ENCODE results near the gene MTERF2.

The MTERF2 gene

DNA sequence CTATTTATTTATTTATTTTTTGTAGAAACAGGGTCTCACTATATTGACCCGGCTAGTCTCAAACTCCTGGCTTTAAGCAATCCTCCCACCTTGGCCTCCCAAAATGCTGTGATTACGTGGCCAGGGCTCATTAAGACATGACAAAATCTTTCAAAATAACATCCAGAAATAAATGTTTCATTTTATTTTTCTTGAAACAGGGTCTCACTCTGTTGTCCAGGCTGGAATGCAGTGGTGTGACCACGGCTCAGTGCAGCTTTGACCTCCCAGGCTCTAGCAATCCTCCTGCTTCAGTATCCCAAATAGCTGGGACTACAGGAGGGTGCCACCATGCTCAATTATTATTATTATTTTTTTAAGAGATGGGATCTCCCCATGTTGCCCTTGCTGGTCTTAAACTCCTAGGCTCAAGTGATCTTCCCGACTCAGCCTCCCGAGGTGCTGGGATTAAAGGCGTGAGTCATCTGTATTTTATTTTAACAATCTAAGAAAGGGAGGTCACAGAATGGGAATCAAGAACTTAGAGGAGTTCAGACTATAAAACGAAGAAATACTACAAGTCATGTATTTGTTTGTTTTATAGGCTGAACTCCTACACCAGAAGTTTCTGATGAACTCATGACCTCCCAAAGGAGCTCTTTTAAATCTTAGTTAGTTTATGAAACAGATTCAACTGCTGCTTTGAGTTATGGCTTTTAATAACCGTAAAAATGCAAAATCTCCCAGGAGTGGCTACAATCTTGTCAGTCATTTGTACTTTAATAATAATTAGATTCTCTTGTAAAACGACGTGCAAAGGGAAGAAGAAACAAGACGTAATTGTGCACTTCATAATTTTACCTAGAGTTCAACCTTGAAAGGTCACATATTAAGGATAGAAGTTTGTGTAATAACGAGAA, 33.3 kb downstream of the MTERF2 start:
- no peak for DNase-seq

- no peak for DNase-seq
These were observed 36.4 kb downstream of the MTERF2 start for GRCh38 chr12:106950591-106950990.

DNA sequence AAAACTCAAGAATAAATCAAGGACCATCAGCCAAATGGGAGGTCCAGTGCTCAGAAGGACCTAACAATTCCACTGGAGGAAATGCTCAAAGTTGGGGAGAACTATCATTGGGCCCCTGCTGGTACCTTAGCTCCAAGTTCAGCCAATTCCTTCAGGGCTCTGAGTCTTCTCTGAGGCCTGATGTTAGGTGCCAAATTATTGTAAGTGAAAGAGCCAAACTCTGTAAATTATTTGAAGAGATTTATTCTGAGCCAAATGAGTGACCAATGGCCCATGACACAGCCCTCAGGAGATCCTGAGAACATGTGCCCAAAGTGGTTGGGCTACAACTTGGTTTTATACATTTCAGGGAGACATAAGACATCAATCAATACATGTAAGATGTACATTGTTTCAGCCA, 39.5 kb downstream of the MTERF2 start:
- DNase-seq = no peak

DNA sequence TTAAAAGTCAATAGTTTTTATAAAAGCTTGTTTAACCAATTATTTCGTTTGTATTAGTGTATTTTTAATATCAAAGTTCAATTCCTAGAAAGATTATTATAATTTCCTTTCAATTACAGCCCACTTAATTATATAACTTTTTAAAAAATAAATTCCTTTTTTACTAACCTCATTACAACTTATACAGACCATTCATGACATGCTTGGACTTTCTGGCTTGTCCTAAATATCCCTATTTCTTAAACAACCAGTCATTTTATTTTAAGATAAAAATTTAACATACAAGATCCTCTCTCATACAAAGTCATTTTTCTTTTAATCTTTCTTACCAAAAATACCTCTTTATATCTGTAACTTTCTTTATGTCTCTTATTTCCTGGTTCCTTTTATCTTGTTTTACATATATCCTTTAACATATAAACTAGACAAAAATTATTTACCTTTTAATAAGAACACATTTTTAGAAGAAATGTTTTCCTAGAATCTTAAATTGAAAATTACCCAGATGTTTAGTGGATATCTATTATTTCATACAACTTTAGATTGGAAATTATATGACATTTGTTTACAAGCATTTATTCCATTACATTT, 41.6 kb downstream of the MTERF2 start:
- peak; percentile 40 for DNase-seq

DNA sequence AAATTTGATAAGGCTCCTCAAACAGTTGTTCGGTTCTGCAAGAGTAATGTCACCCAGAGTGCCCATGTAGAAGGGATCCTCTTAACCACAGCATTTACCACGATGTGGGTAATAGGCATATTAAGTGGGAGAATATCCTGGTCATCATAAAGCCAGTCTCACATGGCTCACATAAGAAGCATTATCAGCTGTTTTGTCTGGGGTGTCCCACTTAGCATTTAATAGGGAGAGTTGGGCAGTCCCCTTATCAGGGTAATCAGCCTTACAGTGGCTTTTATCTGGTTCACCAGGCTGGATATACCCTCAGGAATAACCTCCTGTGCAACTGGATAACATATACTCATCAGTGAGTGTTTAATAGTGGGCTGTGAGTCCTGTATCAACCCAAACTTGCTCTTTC, 44.2 kb downstream of the MTERF2 start:
- no peak for DNase-seq

GRCh38 chr12:106941481-106942156, 45.3 kb downstream of the MTERF2 start:
- DNase-seq = no peak

GRCh38 chr12:106934277-106934676, 52.7 kb downstream of the MTERF2 start:
- DNase-seq = no peak
